Gastrocnemius medialis (tissue), 4 donors: Measurements from ENCODE around the gene DNM2. TPM values are rescaled to one million over a fixed set of nuclear protein-coding genes. Genes with fewer than 3 reads are reported as not detected.

Experiments
- ATAC-seq, 2 donors: fragments of 150-250 bp; one replicate each; pipeline ENCODE4 v1.9.1; 2016
- DNase-seq, 2 donors: peaks; one replicate each; pipeline ENCODE4 v3.0.0-alpha.2; 2019
- H3K27ac ChIP-seq, 4 donors: fragments of 200-600 bp; sonication (generic); 1 replicate in 1 of 4; 2 replicates in 3 of 4; pipeline ENCODE4 v1.5.1; 2016 to 2018; ENCODE audit warnings: mild to moderate bottlenecking in 2 of 4, moderate library complexity in 1 of 4
- H3K27me3 ChIP-seq, 3 donors: fragments of 200-600 bp; sonication (generic) in 2 of 3; 1 replicate in 1 of 3; 2 replicates in 2 of 3; pipeline versions ENCODE4 v1.5.1 to v1.6.0; 2016 to 2019; ENCODE audit warnings: mild to moderate bottlenecking in 1 of 3, moderate library complexity in 1 of 3
- H3K36me3 ChIP-seq, 2 donors: fragments of 200-600 bp; sonication (generic) in 1 of 2; one replicate each; pipeline ENCODE4 v1.5.1; 2017 to 2018
- H3K4me1 ChIP-seq, 2 donors: fragments of 200-600 bp; sonication (generic) in 1 of 2; one replicate each; pipeline ENCODE4 v1.5.1; 2016 to 2017; ENCODE audit warnings: mild to moderate bottlenecking in 2 of 2
- H3K4me3 ChIP-seq, 4 donors: fragments of 200-600 bp; sonication (generic) in 3 of 4; 1 replicate in 1 of 4; 2 replicates in 3 of 4; pipeline ENCODE4 v1.5.1; 2016 to 2019; ENCODE audit warnings: mild to moderate bottlenecking in 2 of 4
- H3K9me3 ChIP-seq, 3 donors: fragments of 200-600 bp; sonication (generic) in 2 of 3; 1 replicate in 1 of 3; 2 replicates in 2 of 3; pipeline ENCODE4 v1.5.1; 2016 to 2019
- POLR2A ChIP-seq, 2 donors: fragments of 450-650 bp; IDR thresholded peaks; one replicate each; pipeline ENCODE4 v1.6.1; 2017; ENCODE audit warnings: antibody characterized with exemption in 2 of 2, mild to moderate bottlenecking in 2 of 2, moderate library complexity in 2 of 2
- in situ Hi-C, 4 donors: fragments of 200-750 bp; cut with MboI; loops; one replicate each; pipeline versions ENCODE4 v1.15.0 to v1.8.0; 2017; ENCODE audit warnings: low sequenced_read_pairs in 4 of 4
- intact Hi-C: fragments of 100-400 bp; cut with DNase I; formaldehyde crosslinking; loops from one replicate; pipeline ENCODE4 v1.15.1; 2023; ENCODE audit warnings: low total_unique reads
- total RNA-seq, 4 donors: library from RNA; depleted of rRNA; stranded (reverse); fragments of >200 nt; gene quantifications; one replicate each; pipeline versions ENCODE4 v1.1.0 to v1.2.3, GENCODE V29; 2016
- TF ChIP-seq, protein P1 (sequence below), 5 experiments: fragments of 450-650 bp in 3 of 5; fragments of 200-600 bp in 2 of 5; sonication (generic) in 2 of 5; IDR thresholded peaks in 4 of 5; conservative IDR thresholded peaks in 1 of 5; 1 replicate in 4 of 5; 2 replicates in 1 of 5; pipeline ENCODE4 v1.5.1; 2016 to 2019; ENCODE audit warnings: antibody characterized with exemption in 5 of 5, mild to moderate bottlenecking in 3 of 5, moderate library complexity in 3 of 5

Gene DNM2
- total RNA-seq, 4 donors from 2014 or later = 76.2 to 131 (median 108) TPM

DNA sequence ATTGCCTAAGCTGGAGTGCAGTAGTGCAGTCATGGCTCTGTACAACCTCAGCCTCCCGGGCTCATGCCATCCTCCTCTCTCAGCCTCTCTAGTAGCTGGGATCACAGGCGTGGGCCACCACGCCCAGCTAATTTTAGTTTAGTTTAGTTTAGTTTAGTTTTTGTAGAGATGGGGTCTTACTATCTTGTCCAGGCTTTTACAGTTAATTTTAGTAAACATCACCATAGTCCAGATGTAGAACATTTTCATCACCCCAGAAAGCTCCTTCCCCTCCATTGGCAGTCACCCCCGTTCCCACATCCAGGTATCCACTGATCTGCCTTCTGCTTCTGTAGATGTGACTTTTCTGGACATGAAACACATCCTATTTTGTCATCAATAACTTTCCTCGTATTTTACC, 41.1 kb downstream of the DNM2 start:
- in situ Hi-C loops = no loop called here
- no peak for ATAC-seq

DNA sequence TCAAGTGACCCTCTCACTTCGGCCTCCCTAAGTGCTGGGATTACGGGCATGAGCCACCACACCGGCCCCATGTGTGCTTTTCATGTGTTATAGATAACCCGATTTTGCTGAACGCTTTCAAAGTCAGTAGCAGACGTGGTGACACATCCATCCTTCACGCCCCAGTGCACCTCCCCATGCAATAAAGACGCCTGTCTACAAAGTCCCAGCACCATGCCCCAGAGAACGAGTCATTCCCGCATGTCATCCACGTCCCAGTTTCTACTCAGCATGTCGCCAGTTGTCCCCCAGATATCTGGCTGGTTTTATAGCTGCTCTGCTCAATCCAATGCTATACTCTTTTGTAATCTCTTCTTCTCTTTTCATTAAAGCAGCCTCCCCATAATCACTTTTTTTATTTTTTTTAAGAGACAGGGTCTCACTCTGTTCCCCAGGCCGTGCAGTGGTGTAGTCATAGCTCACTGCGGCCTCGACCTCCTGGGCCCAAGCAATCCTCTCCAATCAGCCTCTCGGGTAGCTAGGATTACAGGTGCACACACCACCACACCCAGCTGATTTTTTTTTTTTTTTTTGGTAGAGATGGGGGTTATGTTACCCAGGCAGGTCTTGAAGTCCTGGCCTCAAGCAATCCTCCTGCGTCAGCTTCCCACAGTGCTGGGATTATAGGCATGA, 42.5 kb downstream of the DNM2 start:
- Histone ChIP-seq H3K9me3 (no peaks in the 10 kb centered on the region), H3K4me3 (no peak overlapping the region), H3K4me1 (peaks cover 12 to 13% of the 10 kb centered on the region in 2 donors), H3K36me3 (peaks cover 0 to 15% of the 10 kb centered on the region in 2 donors), H3K27me3 (no peaks in the 10 kb centered on the region), H3K27ac (peak overlapping the region in 1 of 4 donors; percentile 30)
- ATAC-seq (no peak), DNase-seq (no peak)
- no peak for TF ChIP-seq POLR2A (IDR thresholded peaks at IDR 0.05)
- TF ChIP-seq, protein P1, sequence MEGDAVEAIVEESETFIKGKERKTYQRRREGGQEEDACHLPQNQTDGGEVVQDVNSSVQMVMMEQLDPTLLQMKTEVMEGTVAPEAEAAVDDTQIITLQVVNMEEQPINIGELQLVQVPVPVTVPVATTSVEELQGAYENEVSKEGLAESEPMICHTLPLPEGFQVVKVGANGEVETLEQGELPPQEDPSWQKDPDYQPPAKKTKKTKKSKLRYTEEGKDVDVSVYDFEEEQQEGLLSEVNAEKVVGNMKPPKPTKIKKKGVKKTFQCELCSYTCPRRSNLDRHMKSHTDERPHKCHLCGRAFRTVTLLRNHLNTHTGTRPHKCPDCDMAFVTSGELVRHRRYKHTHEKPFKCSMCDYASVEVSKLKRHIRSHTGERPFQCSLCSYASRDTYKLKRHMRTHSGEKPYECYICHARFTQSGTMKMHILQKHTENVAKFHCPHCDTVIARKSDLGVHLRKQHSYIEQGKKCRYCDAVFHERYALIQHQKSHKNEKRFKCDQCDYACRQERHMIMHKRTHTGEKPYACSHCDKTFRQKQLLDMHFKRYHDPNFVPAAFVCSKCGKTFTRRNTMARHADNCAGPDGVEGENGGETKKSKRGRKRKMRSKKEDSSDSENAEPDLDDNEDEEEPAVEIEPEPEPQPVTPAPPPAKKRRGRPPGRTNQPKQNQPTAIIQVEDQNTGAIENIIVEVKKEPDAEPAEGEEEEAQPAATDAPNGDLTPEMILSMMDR (IDR thresholded peaks at IDR 0.05 in 4 of 5, conservative IDR thresholded peaks at IDR 0.05 in 1 of 5) = no peak
- in situ Hi-C loops (no loop called here), intact Hi-C loops (no loop called here)

More for the DNA sequence above, 41.1 kb downstream of the DNM2 start:
- no peaks in the 10 kb centered on the region for H3K27me3 ChIP-seq
- peaks cover 10 to 12% of the 10 kb centered on the region in 2 donors for H3K4me1 ChIP-seq
- no peaks in the 10 kb centered on the region for H3K9me3 ChIP-seq
- H3K4me3 ChIP-seq = no peak overlapping the region
- peak overlapping the region in 2 of 4 donors; percentile 29 to 41 for H3K27ac ChIP-seq
- intact Hi-C loops = no loop called here
- H3K36me3 ChIP-seq = peaks cover 0 to 15% of the 10 kb centered on the region in 2 donors
- DNase-seq = no peak
- TF ChIP-seq, protein P1 (IDR thresholded peaks at IDR 0.05 in 4 of 5, conservative IDR thresholded peaks at IDR 0.05 in 1 of 5) = no peak
- no peak for TF ChIP-seq POLR2A (IDR thresholded peaks at IDR 0.05)

DNA sequence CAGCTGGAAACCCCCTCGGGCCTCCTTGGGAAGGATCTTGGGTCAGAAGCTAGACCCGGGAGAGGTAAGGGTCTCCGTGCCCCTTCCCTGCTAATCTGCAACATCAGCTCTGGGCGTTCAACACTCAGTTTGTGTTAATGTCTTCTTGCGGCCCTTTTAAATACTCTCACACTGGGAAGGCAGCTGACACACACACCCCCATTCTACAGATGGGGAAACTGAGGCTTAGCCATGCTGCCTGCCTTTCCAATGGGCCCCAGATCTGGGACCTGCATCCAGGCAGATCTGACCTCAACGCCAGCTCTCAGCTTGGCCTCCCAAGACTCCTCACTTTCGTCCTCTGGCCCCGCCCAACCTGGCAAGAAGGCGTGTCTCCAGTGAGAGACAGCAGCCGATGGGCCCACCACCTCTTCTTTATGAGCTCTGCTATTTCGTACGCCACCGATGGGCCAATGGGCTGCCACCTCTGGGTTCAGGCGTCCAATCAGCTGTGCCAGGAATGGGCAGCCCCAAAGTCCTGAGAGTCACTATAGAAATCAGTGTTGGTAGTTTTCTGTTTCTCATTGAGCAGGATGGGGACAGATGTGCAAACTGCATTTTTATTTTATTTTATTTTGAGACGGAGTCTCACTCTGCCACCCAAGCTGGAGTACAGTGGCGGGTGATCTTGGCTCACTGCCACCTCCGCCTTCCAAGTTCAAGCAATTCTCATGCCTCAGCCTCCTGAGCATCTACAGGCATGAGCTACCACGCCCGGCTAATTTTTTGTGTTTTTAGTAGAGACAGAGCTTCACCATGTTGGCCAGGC, 43.8 kb downstream of the DNM2 start:
- H3K36me3 ChIP-seq = peaks cover 0 to 15% of the 10 kb centered on the region in 2 donors
- H3K27me3 ChIP-seq = no peaks in the 10 kb centered on the region
- DNase-seq (no peak), ATAC-seq (no peak)
- in situ Hi-C loops (no loop called here), intact Hi-C loops (no loop called here)
- no peak overlapping the region for H3K4me3 ChIP-seq
- peaks cover 24 to 25% of the 10 kb centered on the region in 2 donors for H3K4me1 ChIP-seq
- H3K27ac ChIP-seq = peak overlapping the region; percentile 30 to 64 (median 50)
- TF ChIP-seq POLR2A (IDR thresholded peaks at IDR 0.05) = no peak
- TF ChIP-seq, protein P1 (IDR thresholded peaks at IDR 0.05 in 4 of 5, conservative IDR thresholded peaks at IDR 0.05 in 1 of 5) = no peak
- H3K9me3 ChIP-seq = no peaks in the 10 kb centered on the region

DNA sequence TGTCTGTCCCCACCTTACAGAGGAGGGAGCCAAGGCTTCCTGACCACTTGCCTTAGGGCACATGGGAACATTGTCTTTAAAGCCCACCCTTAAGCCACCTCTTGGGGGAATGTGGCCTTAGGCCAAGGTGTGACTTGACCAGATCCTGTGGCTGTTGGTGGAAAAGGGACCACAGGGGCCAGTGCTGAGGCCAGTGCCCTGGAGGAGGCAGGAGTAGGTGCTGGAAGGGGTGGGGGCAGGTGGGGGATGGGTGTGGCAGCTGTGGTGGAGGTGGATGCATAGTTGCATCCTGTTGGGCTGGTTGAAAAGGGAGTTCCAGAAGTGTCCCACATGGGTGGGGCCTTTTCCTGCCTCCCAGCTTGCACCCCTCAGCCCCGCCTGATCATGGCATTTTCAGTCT, 44.8 kb downstream of the DNM2 start:
- peaks cover 34 to 35% of the 10 kb centered on the region in 2 donors for H3K4me1 ChIP-seq
- in situ Hi-C loops (no loop called here), intact Hi-C loops (no loop called here)
- no peak for ATAC-seq
- peak overlapping the region; percentile 30 to 64 (median 50) for H3K27ac ChIP-seq
- H3K9me3 ChIP-seq = no peaks in the 10 kb centered on the region
- peaks cover 0 to 15% of the 10 kb centered on the region in 2 donors for H3K36me3 ChIP-seq
- H3K27me3 ChIP-seq = no peaks in the 10 kb centered on the region
- TF ChIP-seq POLR2A (IDR thresholded peaks at IDR 0.05) = no peak
- TF ChIP-seq, protein P1 (IDR thresholded peaks at IDR 0.05 in 4 of 5, conservative IDR thresholded peaks at IDR 0.05 in 1 of 5) = no peak
- H3K4me3 ChIP-seq = no peak overlapping the region
- no peak for DNase-seq
